HG03571 (cell line): ENCODE results near the gene CEP112.

Experiments
- ATAC-seq: cut with Tn5 transposase; IDR thresholded peaks from one replicate; pipeline ENCODE4 v1.9.1; 2021; ENCODE audit not compliant: unreplicated experiment

CEP112 gene

DNA sequence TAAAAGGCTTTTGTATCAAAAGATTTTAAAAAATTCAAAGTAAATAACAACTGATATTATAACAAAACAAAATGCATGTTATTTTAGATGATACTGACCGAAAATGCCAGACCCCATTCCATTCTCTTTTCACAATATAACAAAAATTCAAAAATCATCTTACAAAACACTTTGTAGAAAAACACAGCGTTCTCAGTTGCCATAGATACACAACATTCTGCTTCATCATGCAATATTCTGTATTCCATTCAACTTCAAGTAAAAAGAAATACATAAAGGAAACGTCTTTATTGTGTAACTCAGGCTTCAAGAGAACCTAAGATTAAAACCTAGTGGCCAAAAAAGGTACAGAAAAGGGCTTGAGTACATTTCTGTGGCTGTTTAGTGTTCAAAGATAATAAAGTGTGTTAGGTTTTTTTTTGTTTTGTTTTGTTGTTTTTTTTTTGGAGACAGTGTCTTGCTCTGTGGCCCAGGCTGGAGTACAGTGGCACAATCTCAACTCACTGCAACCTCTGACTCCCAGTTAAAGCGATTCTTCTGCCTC is 250.5 kb downstream of the CEP112 start:
- ATAC-seq = no peak

DNA sequence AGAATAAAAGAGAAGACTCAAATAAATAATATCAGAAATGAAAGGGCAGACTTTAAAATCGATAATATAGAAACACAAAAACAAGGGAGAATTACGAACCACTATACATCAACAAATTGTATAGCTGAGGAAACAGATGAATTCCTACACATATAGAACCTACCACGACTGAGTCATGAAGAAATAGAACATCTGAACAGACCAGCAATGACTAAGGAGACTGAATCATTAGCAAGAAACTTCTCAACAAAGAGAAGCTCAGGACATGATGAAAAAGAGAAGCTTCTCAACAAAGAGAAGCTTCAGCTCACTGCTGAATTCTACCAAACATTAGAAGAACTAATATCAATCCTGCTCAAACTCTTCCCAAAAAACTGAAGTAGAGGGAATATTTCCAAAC is 255.9 kb downstream of the CEP112 start:
- ATAC-seq = no peak

DNA sequence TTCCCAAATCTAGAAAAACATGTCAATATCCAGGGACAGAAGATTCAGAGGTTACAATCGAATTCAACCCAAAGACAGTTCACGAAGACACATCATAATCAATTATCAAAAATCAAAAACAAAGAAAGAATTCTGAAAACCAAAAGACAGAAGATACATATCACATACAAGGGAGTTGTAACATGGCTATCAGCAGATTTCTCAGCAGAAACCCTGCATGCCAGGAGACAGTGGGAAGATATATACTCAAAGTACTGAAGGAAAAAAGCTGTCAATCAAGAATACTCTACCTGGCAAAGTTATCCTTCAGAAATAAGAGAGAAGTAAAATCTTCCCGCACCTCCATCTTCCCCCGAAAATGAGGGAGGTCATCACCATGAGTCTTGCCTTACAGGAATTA is 258.6 kb downstream of the CEP112 start:
- ATAC-seq = no peak

DNA sequence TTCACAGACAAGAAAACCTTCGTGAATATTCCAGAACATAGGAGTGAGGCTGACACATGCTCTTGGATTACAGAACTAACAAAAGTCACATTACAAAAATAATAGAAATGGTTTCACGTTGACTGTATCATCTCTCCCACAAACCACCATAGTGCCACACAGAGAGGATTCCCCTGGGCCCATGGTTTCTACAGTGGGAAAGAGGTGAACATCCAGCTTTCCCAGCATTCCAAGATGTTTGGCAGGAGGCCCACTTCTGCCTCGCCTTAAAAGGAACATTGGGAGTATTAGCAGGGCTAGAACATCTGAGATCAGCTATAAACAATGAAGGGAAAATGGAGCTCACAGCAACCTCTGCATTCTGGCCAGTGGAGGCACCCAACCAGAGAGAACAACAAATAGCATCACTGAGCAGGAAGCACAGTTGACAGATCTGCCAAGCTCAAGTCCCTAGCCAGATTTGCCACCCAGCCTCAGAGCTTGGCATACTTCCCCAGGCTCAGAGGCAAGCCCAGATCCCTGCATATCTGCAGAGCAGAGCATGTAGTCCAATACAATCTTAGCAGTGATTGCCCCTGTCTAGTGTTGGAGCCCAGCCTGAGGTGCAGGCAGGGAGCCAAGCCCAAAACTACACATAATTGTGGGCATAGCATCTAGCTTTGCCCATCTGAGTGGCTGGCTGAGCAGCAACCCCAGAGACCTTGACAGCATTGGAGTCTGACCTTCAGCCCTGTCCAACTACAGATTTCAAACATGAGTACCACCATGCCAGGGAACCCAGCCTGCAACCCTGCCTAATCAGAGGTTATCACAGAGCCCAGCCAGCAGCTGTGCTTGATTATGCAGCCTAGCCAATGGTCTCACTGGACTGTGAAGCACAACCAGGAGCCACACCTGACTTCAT is 260.4 kb downstream of the CEP112 start:
- no peak for ATAC-seq

DNA sequence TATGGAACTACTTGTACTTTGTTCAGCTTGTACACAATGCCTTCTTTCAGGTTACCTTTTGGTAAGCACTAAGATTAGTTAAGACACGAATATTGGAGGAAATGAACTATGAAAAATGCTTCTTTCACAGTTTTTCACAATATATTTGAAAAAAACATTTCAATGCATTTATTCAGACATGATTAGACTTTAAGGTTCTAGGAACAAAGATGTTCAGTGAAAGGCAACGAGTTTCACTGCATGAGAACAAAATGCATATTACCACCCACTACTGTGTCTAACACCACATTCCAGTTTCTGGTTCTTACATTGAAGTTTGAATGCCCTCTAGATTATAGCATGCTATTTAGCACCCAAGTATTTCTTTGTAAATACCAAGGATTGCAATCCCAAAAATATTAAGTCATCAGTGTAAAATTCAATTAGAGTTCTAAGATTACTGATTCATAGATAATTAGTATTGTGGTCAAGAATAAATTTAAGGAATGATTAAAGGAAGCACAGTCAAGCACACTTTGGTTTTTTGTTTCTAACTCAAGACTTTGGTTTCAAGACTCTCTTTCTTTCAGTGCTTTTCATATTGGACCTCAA is 261.7 kb downstream of the CEP112 start:
- no peak for ATAC-seq

DNA sequence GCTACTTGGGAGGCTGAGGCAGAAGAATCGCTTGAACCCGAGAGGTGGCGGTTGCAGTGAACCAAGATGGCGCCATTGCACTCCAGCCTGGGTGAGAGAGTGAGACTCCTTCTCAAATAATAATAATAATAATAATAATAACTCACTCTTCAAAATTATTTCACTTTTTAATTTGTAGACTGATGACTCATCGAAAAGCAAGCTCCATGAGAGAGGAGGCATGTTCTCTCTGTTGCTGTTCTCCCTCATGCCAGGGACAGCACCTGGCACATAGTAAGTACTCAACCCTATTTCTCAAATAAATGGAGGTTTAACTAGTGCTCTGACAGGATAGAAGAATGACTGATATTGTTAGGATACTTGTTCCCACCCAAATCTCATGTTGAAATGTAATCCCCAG is 265.3 kb downstream of the CEP112 start:
- no peak for ATAC-seq

DNA sequence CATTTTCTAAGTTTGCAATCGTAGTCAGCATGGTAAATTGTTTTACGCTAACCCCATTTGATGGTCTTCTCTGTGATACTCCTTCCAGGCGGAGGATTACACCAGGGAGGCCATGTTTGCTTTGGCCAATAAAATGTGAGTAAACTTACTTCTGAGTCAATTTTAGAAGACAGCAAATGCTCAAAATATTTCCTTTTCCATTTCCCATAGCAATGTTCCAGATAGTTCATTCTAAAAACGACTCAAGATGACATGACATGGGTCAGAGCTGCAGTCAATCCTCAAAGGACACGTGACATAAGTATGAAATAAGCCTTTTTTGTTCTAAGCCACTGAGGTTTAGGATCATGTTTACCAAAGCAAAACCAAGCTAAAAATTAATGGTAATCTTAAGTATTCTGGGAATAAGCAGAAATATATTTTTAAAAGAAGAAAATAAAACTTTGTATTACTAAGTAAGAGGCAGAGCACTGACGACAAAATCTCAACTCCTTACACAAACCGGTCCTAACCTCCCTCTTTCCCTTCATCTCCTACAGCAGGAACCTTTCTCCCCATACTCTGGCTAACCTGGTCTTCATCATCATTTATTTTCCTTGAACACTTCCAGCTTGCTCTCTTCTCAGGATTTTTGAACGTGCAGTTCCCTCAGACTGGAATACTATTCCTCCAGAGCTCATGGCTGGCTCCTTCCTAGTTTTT is 266.2 kb downstream of the CEP112 start:
- ATAC-seq = no peak

DNA sequence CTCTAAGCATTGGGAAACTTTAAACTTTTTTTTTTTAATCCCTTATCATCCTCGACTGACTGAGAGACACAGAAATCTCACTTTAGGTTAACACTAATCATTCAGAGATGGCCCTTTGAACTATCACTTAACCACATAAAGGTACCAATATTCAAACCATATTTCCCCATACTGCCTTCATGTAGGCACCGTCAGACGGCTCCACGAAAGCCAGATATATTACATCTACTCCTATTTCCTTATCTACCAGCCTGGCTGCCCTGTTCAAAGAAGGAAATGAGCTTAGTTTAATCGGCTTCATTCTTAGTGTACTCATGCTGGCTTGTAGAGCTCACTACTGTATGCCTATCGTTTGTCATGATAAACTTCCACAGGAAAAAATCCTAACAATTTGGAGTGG is 270.9 kb downstream of the CEP112 start:
- no peak for ATAC-seq

DNA sequence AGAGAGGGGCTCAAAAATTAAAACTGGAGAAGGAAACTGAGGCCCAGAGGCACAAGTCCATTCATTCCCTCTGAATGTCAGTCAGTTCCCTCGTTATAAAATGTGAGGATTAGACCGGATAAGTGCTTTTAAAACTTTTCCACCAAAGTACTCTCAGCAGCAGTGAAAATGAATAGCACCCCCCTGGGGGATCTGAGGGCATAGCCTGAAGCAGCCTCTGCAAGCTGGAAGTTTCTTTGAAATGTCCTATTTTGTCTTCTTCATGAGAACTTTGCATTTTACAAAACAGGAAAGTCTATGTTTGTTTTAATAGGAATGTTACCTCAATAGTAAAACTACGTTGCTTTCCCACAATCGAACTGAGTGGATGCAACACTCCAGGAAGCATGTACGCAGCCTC is 273.0 kb downstream of the CEP112 start:
- ATAC-seq = no peak

DNA sequence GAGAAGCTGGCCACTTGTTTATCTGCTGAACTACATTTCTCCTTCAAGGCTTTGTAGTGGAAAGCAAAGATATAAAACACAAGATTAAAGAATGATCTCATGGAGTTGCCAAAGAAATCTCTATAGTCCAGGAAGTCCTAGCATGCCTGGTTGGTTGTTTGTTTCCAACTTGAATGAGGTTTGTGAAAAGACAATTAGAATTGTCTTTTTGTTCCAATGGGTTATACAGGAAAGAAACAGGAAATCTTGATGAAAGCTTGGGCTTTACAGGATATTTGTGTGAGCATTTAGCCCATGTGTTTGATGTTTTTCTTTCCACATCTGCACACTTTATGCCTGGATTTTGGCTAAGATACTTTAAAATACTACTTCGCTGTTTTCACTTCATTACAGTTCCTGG is 273.4 kb downstream of the CEP112 start:
- no peak for ATAC-seq

DNA sequence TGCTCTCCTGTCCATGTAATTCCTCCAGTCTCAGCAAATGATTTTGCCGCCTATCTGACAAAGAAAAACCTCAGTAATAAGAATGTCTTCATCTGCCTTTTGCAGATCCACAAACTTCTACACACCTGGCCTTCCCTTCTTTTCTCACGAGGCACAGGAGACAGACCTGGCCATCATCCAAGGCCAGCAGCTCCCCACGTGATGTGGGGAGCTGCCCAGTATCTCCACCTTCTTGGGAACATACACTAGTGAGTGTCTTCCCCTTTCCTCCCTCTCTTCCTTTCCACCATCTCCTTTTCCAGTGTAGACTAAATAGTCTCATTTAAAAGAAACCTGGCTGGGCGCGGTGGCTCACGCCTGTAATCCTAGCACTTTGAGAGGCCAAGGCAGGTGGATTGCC is 274.4 kb downstream of the CEP112 start:
- no peak for ATAC-seq

DNA sequence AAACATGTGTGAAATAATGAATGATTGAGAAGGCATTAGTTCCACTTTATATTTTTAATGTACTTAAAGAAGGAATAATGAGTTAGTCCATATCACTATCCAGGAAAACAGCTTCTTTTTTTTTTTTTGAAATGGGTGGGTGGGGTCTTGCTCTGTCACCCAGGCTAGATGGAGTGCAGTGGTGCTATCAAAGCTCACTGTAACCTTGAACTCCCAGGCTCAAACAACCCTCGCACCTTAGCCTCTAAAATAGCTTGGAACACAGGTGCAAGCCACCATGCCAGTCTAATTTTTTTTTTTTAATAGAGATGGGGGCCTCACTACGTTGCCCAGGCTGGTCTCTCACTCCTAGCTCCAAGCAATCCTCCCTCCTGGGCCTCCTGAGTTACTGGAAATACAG is 275.5 kb downstream of the CEP112 start:
- no peak for ATAC-seq

DNA sequence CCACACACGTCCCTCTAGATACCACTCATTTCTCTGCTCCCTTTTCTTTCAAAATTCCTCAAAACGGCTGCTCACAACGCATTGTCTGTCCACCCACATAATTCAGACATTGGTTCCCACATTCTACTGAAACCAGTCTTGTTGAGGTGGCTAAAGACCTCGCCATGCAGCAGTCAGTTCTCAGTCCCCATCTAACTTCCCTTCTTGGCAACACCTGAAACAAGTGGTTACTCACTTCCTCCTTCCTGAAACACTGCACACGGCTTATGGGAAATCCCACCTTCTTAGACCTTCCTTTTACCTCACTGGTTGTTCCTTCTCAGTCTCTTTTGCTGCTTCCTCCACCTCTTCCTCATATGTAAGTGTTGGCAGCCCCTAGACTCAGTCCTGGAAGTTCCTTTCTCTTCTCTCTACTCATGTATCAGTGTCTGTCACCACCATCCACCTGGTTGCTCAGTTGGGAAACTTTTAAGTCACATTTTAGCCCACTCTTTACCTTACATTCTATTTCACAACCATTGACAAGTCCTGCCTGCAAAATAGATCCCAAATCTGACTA is 277.1 kb downstream of the CEP112 start:
- ATAC-seq = peak; percentile 94

DNA sequence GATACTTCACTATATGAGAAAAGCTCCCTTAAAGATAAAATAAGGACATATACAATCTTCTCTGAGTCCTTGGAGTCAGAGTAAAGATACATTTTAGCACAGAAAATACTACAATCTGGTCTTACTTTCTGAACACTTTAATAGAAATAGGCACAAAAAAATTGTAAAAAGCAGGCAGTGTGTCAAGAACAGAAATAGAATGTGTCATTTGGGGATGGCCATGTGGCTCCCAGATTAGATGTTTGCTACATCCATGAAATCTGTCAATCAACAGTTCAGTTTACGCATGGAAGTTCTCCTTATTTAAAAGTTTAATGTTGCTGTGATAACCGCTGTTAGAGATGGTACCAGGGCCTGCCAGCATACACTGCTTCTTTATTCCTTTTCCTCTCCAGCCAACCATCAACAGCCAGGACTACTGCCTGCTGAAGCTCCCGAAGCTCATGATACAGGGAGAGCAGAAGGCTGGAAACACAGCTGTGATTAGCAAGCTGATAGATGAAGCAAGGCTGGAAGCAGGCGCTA is 278.5 kb downstream of the CEP112 start:
- no peak for ATAC-seq

DNA sequence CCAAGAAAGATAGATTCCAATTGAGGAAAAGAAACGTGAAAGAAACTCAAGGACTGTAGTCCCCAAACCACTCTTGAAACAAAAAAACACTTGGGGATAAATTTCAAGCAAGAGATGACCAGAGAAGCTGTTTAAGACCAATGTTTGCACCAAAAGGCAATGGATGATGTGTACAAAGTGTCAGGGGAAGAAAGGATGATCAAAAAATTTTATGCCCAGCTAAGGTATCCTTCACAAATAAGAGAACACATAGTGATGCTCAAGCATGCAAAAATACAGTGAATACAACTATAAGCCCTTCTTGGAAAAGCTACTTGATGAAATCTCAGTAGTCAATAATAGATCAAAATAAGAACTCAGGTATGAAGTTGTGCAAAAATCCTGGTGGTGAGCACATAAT is 281.1 kb downstream of the CEP112 start:
- ATAC-seq = no peak

DNA sequence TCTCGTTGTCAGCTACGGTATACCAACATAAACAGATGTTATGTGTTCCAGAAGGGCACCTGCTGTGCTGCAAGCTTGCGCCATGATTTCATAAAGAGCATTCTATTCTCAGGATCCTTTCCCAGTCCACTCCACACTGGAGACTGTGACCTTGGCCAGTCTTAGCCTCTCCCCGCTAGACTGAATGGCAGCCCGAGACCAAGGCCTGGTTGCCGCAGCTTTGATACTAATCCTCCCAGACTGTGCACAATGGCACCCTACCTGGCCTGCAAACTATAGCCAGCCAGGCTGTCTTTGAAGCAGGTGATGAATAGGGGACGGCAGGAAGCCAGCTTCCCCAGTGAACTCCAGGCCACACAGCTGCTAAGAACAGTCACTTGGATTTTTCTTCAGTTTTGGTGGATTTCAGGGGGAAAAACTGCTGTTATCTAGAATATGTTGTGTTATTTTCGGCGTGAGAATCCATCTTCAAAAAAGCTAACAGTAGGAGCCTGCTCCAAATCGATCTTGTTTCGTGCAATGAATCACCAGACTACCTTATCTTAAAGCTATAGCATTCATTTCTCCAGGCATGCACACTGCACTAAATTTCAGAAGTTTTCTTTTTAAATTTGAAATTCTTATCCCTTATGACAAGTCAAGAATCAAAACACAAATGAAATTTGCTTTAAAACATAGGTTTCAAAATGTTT is 289.0 kb downstream of the CEP112 start:
- no peak for ATAC-seq

DNA sequence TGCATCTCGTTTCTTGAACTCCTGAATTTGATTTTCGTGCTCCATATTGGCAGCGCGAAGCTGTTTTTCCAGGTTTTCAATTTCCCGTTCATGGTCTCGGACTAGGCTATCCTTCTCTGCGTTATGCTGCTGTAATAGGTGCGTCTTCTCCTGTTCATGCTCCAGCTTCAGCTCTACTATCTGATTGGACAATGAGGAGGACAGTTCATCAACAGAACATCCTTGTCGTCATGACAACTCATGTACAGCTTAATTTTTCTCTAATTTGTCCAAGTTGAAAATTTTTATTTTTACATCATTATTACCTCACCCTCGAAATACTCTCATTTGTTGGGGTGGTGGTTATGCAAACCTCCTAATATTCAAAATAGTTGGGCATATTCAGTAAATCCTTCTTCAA is 289.8 kb downstream of the CEP112 start:
- ATAC-seq = no peak

DNA sequence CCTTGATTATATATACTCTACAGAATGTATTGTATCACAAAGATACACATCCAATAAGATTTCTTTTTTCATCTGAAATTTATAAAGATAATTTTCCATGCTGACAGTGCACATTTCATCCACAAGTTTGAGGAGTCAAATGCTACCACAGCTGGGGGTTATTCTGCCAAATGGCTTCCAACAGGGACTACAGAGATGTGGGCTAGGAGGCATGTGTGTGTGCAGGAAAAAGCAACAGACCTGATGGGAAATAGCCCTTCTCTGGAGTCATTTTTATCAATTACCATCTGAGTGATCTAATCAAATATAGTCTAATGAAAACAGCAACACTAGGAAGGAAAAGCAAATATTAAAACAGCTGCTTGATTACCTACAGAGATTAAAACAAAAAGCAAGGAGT is 290.5 kb downstream of the CEP112 start:
- ATAC-seq = no peak

DNA sequence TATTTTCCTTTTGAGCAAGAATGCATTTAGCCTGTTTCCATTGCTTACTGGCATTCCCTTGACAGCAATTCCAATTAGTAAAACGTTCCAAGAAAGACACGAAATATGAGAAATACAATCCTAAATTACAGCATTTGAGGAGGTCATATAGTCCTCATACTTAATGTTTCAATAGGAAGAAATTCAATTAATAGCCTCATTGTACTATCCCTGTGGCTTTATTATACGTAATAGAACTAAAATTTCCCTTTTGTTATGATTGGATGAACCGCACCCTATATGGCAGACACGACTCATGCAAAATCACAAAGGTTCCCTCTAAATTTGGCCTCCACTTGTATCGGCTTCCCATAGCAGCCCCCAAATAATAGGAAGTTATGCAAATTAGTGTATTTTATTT is 291.7 kb downstream of the CEP112 start:
- no peak for ATAC-seq

DNA sequence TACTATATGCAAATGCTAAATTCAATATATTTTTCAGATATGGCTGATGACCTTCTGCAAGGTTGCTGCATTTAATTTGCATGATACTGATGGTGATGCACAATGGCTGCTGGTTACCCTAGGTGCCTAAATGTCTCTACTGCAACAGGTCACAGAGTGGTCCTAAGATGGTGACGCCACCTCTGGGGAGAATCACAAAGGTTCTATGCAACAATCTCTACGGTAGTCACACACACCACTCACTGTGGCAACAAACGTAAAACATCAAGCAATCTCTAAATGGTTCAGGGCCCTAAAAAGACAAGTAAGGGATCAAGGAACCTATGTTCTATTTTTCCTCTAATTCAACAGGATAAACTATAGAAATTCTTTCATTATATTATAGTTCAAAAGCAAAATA is 293.3 kb downstream of the CEP112 start:
- ATAC-seq = no peak

DNA sequence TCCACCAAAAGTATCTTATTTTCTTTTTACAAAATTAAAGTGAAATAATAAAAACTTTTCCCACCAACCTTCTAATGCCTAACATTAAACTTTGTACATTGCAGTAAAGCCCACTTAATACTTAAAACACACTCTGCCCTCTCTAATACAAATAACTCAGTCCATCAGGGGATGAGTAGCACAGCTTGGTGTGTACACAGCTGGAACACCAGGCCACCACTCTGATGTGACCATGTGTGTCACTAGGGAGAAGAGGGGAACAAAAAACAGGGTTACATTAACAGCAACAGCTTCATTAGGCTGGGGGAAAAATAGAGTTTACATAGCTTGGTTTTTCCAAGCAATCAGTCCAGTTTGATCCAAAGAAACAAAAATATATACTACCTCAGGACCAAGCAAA is 295.0 kb downstream of the CEP112 start:
- ATAC-seq = no peak
